Measurements from ENCODE around the gene TRIM10. TPM values are rescaled to one million over a fixed set of nuclear protein-coding genes. Genes with fewer than 3 reads are reported as not detected.

The TRIM10 gene
- total and polyA plus RNA-seq, 10 of the 15 experiments (the other 5 are each of a cell fraction or from before 2014, with no cell fraction given): 0.01 TPM; not detected in 9

- no peak overlapping the region for H3K4me3 ChIP-seq
- TSS peak; percentile 60 for BruUV-seq (replicated peaks)
- ATAC-seq (no peak), DNase-seq (ENCODE audit: low read depth, low spot score) (no peak), FAIRE-seq (no peak)
- no peaks in the 10 kb centered on the region for H3K27me3 ChIP-seq (replicated peaks in 1 of 2; ENCODE audit: control insufficient read depth in 2 of 2, insufficient read depth in 2 of 2, low read length in 1 of 2)
- H3K4me1 ChIP-seq (ENCODE audit: control insufficient read depth, insufficient read depth, low read length): no peaks in the 10 kb centered on the region
- ChIA-PET POLR2A (interaction anchor here (1.0 kb wide), 1 partner anchor 8 kb away, joined by 3 read pairs; no protein-coding TSS in a partner anchor), SMC1A (ENCODE audit: uncharacterized antibody, unreplicated experiment) (no interaction called here), CTCF (interaction anchor here (0.9 to 1.5 kb wide), 2 partner anchors 33 to 98 kb away, joined by 3 read pairs; no protein-coding TSS in a partner anchor), RAD21 (ENCODE audit: unreplicated experiment) (no interaction called here)
- intact Hi-C loops (cut with micrococcal nuclease; ENCODE audit: unreplicated experiment): no loop called here
- no peak overlapping the region for H3K27ac ChIP-seq (ENCODE audit: control insufficient read depth, insufficient read depth)
- TF ChIP-seq FOXM1 (IDR thresholded peaks at IDR 0.05; ENCODE audit: low read depth, low read length) (no peak), POLR2AphosphoS5 (IDR thresholded peaks at IDR 0.05; ENCODE audit: low read length) (peak; percentile 50; the same call in 1 of the 2 replicates), E2F4 (IDR thresholded peaks at IDR 0.05; ENCODE audit: low read depth, low read length) (no peak)
- no peaks in the 10 kb centered on the region; the same call in 2 of the 3 replicates for H3K9me3 ChIP-seq (replicated peaks; ENCODE audit: control insufficient read depth, insufficient read depth, low read length)
- H3K36me3 ChIP-seq (ENCODE audit: control insufficient read depth in 2 of 2, insufficient read depth in 2 of 2, low read length in 1 of 2): peaks cover 18 to 25% of the 10 kb centered on the region in 2 experiments
- no peaks in the 10 kb centered on the region for H3K79me2 ChIP-seq (ENCODE audit: control insufficient read depth, insufficient read depth, low read length)
- no peak overlapping the region for H2AFZ ChIP-seq (ENCODE audit: control insufficient read depth, low read depth, low read length)
- WGBS (ENCODE audit: insufficient coverage, insufficient replicate concordance, low lambda C conversion rate, missing lambda C conversion rate): 95% methylated on average over 16 of the region's 20 CpGs
- no peak overlapping the region for H3K4me2 ChIP-seq (ENCODE audit: control insufficient read depth, insufficient read depth)
- H4K20me1 ChIP-seq (ENCODE audit: control insufficient read depth, insufficient read depth): no peaks in the 10 kb centered on the region
- in situ Hi-C loops (cut with MboI): no loop called here
- H3K9ac ChIP-seq (ENCODE audit: control insufficient read depth, insufficient read depth, low read length): no peak overlapping the region
Measured at GRCh38 chr6:30185846-30186484, 25.0 kb upstream of the TRIM10 start.

- ATAC-seq: no peak; the same call in 1 of the 3 replicates
- in situ Hi-C loops (cut with MboI): no loop called here
- CTCF ChIA-PET: interaction anchor here (0.6 kb wide), 1 partner anchor 56 kb away, joined by 4 read pairs; no protein-coding TSS in a partner anchor
Measured at GRCh38 chr6:30184417-30185031, 23.5 kb upstream of the TRIM10 start.

More at GRCh38 chr6:30184417-30185031, 23.5 kb upstream of the TRIM10 start:
- intact Hi-C loops (cut with micrococcal nuclease; ENCODE audit: unreplicated experiment): no loop called here
- Histone ChIP-seq H4K20me1 (ENCODE audit: control insufficient read depth, insufficient read depth) (no peaks in the 10 kb centered on the region), H3K4me1 (ENCODE audit: control insufficient read depth, insufficient read depth, low read length) (no peaks in the 10 kb centered on the region), H3K79me2 (ENCODE audit: control insufficient read depth, insufficient read depth, low read length) (no peaks in the 10 kb centered on the region), H3K9me3 (replicated peaks; ENCODE audit: control insufficient read depth, insufficient read depth, low read length) (peaks cover 5% of the 10 kb centered on the region; the same call in 2 of the 3 replicates), H2AFZ (ENCODE audit: control insufficient read depth, low read depth, low read length) (no peak overlapping the region), H3K27me3 (replicated peaks in 1 of 2; ENCODE audit: control insufficient read depth in 2 of 2, insufficient read depth in 2 of 2, low read length in 1 of 2) (no peaks in the 10 kb centered on the region), H3K27ac (ENCODE audit: control insufficient read depth, insufficient read depth) (no peak overlapping the region), H3K4me2 (ENCODE audit: control insufficient read depth, insufficient read depth) (no peak overlapping the region), H3K4me3 (no peak overlapping the region), H3K36me3 (ENCODE audit: control insufficient read depth in 2 of 2, insufficient read depth in 2 of 2, low read length in 1 of 2) (peaks cover 15 to 18% of the 10 kb centered on the region in 2 experiments), H3K9ac (ENCODE audit: control insufficient read depth, insufficient read depth, low read length) (no peak overlapping the region)
- TF ChIP-seq POLR2AphosphoS5 (IDR thresholded peaks at IDR 0.05; ENCODE audit: low read length): peak; percentile 51; the same call in 1 of the 2 replicates
- no peak for TF ChIP-seq YBX1 (IDR thresholded peaks at IDR 0.05)
- no peak for TF ChIP-seq NFXL1 (IDR thresholded peaks at IDR 0.05; ENCODE audit: borderline replicate concordance)
- no peak for TF ChIP-seq RBBP5 (conservative IDR thresholded peaks at IDR 0.05)
- peak; percentile 38; the same call in 1 of the 2 replicates for TF ChIP-seq POLR2A (IDR thresholded peaks at IDR 0.05; ENCODE audit: low read depth, low read length)
- no peak for TF ChIP-seq RCOR1 (conservative IDR thresholded peaks at IDR 0.05; ENCODE audit: low read depth, low read length)
- DNase-seq (ENCODE audit: low read depth, low spot score) (no peak), FAIRE-seq (no peak)
- ChIA-PET RAD21 (ENCODE audit: unreplicated experiment) (no interaction called here), POLR2A (no interaction called here), SMC1A (ENCODE audit: uncharacterized antibody, unreplicated experiment) (no interaction called here)
- WGBS (ENCODE audit: insufficient coverage, insufficient replicate concordance, low lambda C conversion rate, missing lambda C conversion rate): 97% methylated on average over 5 of the region's 5 CpGs
- BruUV-seq (replicated peaks): no TSS peak
